Placental pericyte (primary cell): ENCODE data around the gene DOCK2. TPM values are rescaled to one million over a fixed set of nuclear protein-coding genes. Genes with fewer than 3 reads are reported as not detected.

Source experiments
- small RNA-seq: library from RNA; depleted of rRNA; stranded (forward); fragments of <200 nt; gene quantifications from one replicate; pipeline ENCODE3, GENCODE V24; 2012; ENCODE audit warnings: low replicate concordance
- total RNA-seq: library from RNA; depleted of rRNA; stranded (reverse); fragments of >200 nt; gene quantifications from 2 replicates; pipeline ENCODE4 v1.2.3, GENCODE V29; 2012

DOCK2 gene
- total RNA-seq, result 3.5 and 16.9 TPM in 2 replicates

DNA sequence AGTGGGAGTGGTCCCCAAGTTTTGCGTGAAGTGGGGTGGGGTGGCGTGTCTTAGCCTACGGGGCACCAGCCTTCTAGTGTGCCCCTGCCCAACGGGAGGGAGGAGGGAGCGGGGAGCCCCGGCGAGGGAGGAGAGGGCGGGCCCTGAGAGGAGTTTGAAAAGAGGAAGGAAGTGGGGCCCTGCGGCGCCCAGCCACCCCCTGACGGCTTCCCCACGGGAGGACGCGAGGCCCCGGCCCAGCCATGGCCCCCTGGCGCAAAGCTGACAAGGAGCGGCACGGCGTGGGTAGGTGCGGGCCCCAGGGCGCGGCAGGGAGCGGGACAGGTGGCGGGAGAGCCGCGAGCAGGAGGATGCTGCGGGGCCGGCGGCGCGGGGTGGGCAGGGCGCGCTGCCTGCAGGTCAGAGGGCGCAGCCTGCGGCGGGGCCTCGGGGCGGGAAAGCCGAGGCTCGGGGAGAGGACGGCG, at the start of gene DOCK2:
DOCK2 (plus strand) TSS at position 191 of the 464 bp plus-strand sequence; CDS start at position 243, 52 bp downstream.

DNA sequence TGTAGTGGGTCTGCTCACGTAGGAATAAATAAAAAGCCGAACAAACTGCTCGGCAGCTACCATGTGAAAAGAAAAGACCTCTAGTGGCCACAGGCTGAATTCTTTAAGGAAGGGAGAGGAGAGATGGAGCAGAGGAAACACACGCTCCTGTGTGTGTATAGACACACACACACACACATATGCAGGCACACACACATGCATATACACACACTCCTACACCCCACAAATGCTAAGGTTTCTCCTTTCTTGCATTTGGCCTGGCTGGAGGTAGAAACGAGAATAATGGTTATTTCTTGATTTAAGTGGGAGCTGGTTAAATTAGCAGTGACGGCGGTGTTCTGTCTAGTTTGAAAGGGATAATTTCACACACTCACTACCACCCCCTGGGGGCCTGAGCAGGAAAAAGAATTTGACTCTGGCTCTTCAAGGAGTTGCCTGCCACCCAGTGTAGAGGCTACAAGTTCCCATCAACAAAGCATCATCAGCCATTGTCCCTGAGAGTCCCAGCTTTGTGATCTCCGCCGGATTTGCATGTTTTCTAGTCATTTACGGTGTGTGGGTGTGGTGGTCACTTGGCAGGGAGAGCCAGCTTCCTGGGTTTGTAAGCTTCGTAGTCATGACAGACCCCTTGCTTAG, 343.5 kb downstream of the DOCK2 start, which contains the start of gene INSYN2B:
INSYN2B (minus strand) TSS at position 78 of the 636 bp plus-strand sequence. CDS start 96,597 bp downstream, outside the sequence.

DNA sequence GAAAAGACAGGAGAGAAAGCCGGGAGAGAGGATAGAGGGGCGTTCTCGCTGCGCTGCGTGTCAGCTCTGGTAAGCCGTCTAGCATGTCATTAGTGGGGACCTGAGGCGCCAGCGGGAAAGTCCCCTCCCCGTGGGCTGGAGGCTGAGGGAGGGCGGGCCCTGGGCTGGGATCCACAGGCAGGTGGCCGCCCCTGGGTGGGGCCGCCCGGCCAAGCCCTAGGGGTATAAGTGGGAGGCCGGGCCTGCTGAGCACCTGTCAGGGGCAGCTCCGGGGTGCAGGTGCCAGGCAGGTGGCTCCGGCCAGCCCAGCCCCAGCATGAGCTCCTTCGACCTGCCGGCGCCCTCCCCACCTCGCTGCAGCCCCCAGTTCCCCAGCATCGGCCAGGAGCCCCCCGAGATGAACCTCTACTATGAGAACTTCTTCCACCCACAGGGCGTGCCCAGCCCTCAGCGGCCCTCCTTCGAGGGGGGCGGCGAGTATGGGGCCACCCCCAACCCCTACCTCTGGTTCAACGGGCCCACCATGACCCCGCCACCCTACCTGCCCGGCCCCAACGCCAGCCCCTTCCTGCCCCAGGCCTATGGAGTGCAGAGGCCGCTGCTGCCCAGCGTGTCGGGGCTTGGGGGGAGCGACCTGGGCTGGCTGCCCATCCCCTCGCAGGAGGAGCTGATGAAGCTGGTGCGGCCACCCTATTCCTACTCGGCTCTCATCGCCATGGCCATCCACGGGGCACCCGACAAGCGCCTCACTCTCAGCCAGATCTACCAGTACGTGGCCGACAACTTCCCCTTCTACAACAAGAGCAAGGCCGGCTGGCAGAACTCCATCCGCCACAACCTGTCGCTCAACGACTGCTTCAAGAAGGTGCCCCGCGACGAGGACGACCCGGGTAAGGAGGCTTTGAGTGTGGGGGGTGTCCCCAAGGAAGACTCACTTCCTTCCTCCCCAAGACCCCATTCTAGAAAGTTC, 468.9 kb downstream of the DOCK2 start, which contains the start of gene FOXI1:
FOXI1 (plus strand) TSS at position 256 of the 970 bp plus-strand sequence; CDS start at position 317, 61 bp downstream.

Small RNA genes within 50 kb of the gene (small RNA-seq; reads per million reads assigned to genes)
- not detected for gene MIR378E

Other genes with a start within 250 kb of the DOCK2 start
- gene SPDL1, start 53.5 kb upstream of the DOCK2 start, total RNA-seq, result 18.6 and 102 TPM in 2 replicates